NCI-H345 treated with DMSO at 0.1 percent for 48 hours (cell line): ENCODE measurements around the gene RDX.
A peak's percentile ranks its signal among the peaks of the same experiment; 100 is the strongest.
"Not testable (repeated sequence)": the region's sequence is repeated elsewhere in the genome, so short reads cannot be mapped to it uniquely, and the experiment has no call there.

Source experiments
- DNase-seq: peaks from one replicate; lab custom pipeline; 2025; ENCODE audit not compliant: unreplicated experiment; lab: John Stamatoyannopoulos, UW

Gene RDX

DNA sequence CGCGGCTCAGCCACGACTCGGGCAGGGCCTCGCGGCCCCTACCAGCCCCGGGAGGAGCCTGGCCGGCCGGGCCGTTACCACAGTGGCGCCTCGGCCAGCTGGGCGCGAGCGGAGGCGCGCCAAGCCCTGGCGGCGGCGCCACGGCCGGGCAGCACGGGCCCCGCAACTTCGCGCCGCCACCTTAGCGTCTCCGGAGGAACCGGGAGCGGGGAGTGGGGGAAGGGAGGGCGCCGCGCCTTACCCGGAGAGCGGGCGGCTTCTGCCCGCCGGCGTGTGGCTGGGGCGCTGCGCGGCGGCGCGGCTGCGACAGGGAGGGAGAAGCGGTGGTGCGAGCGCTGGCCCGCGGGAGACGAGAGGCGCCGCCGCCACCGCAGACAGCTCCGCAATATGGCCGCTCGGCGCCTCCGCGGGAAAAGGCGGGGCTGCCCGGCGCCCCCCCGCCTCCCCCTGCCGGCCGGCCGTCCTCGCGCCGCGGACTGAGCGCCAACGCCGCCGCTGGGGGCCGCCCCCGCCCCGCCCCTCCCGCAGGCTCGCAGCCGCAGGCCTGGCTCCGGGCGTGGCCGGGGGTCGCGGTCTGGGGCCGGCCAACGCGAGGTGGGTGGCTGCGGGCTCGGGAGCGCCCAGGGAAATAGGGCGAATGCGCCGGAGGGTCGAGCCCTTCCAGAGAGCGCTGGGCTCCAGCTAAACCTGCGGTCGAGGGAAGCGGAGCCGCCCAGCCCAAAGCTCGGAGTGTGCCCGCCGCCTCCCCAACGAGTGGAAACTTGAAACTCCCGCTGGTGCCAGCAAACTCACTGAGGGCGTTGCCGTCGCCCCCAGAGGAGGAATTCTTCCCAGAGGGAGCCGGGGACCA, at the start of gene RDX:
Gene RDX, minus strand, starts transcription at position 389 of the 850 bp plus-strand sequence. CDS start 16,922 bp downstream, outside the sequence.
- peak; percentile 55 for DNase-seq

DNA sequence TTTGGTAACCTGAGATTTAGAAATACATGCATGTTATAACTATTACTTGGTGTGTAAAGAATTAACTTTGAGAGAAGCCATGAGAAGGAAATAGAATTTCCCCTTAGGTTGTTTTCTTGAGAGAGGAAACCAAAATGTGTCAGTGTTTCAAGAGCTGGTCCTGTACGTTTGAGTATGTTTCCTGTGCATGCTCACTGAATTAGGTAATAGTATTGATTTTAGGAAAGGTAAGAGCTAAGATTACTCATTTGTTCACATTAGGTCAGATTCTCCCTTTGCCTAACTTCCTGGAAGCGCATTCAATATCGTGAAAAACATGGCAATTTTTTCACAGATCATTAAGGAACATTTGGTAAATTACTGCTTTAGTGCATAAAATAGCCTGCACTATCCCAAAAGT, 49.3 kb upstream of the RDX start:
- no peak for DNase-seq

DNA sequence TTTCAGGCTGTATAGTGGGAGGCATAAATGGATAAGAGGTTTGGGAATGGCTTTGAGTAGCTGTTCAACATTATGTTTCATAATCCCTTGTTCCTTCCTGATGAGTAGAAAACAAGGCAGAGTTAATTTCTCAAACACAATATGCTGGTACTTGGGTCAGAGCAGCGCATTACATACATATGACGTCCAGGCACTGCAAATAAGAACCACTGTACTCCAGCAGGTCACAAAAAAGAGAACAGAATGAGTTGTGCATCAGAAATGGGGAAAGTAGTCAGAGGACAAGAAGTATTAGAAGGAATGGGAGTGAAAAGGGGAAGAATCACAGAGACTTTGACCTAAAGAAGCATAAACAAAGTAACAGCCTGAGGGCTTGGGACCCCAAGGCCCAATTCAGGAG, 44.0 kb upstream of the RDX start:
- DNase-seq = no peak

DNA sequence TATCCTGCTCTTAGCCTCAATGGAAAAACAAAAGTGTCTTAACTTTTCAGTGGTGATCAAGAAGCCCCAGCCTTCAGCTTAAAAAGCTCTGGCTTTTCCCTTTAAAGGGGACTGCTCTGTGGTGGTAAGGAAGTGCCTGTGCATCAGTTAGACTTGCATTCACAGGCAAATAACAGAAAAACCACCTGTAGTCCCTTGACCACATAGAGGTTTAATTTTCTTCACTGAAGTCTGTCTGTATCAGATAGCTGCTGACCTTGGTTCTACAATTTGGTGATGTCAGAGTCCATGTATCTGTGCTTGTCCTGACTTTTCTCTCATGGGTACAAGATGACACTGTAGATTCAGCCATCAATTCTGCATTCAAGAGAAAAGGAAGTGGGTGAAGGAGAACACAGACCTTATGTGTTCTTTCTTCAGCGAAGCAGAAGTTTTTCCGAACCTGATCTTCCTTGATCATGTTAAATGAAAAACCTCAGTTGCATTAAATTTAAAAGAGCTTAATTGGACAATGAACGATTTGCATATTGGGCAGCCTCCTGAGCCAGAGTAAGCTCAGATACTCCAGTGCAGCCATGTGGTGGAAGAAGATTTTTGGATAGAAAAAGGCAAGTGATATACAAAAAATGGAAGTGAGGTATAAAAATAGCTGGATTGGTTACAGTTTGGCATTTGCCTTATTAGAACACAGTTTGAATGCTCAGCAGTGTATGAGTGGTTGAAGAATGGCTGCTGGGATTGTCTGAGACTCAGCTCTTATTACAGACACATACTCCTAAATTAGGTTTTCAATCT, 43.2 kb upstream of the RDX start:
- no peak for DNase-seq

DNA sequence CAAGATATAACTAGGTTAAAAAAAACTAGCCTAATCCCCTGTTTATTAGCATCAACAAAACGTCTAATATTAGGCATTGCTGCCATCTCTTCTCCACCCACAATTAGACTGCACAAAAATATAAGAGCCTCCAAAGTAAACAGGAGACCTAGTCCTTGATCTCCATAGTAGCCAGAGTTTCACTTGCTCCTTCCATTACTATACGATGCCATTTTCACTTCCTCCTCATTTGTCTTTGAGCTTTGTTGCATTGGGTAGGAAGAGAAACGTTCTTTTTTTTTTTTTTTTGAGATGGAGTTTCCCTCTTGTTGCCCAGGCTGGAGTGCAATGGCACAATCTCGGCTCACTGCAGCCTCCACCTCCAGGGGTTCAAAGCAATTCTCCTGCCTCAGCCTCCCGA, 42.3 kb upstream of the RDX start:
- no peak for DNase-seq

DNA sequence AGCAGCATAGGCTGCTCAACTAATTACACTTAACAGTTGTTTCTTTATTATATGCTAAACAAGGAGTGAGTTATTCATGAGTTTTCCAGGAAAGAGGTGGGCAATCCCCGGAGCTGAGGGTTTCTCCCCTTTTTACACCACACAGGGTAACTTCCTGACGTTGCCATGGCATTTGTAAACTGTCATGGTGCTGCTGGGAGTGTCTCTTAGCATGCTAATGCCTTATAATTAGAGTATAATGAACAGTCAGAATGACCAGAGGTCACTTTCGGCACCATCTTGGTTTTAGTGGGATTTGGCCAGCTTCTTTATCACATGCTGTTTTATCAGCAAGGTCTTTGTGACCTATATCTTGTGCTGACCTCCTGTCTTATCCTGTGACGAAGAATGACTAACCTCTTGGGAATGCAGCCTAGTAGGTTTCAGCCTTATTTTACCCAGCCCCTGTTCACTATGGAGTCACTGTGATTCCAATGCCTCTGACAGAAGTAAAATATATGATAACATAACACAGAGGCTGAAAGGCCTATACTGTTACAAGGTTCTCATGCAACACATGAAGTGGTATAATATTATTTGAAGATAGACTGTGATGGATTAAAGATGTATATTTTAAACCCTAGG, 41.3 kb upstream of the RDX start:
- no peak for DNase-seq

DNA sequence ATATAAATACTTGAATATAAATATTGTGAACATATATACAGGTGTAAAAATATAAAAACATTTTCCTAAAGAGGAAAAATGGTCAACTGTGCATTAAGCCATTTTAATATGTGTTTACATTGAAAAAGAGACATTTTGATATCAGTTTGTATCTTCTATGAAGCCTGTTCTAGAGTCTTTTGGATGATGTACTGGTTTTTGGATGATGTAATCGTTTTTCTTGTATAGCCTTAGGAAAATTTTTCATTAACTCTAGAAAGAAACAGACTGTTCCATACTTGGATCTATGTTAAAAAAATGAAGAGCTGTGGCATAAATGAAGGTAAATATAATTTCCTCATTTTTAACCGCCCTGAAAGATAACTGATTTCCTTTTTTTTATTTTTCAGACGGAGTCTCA, 39.6 kb upstream of the RDX start:
- no peak for DNase-seq

DNA sequence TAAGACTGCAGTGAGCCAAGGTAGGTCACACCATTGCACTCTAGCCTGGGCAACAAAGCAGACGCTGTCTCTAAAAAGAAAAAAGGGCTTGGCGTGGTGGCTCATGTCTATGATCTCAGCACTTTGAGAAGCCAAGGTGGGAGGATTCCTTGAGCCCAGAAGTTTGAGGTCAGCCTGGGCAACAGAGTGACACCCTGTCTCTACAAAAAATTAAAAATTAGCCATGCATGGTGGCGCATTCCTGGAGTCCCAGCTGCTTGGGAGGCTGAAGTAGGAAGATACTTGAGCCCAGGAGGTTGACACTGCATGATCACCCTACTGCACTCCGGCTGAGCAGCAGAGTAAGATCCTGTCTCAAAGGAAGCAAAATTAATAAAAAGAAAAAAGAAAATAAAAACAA, 38.9 kb upstream of the RDX start:
- DNase-seq = no peak

DNA sequence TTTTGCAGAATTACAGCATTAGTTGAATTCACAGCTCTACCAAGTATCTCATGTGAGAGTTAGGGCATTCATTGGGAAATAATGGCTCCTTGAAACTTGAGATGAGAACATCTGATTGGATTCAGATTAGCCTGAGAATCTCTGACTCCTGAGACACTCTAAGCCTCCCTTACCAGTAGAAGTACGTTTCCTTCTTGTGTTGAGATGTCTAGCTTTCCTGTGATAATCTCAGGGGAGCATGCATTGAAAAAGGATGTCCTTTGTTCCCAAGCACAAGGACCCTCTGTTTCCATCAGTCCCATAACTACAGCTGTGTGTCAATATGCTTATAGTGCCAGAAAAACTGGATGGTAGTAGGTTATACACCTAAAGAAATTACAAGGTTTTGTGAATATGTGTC, 35.2 kb upstream of the RDX start:
- DNase-seq = no peak

DNA sequence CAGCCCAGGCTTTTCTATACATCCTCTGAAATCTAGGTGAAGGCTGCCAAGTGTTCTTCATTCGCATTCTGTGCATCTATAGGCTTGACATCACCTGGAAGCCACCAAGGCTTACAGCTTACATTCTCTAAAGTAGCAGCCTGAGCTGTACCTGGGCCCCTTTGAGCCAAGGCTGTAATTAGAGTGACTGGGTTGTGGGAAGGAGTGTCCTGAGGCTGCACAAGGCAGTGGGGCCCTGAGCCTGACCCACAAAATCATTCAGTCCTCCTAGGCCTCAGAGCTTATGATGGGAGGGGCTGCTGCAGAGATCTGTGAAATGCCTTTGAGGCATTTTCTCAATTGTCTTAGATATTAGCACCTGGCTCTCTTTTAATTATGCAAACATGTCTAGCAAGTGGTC, 33.0 kb upstream of the RDX start:
- no peak for DNase-seq

DNA sequence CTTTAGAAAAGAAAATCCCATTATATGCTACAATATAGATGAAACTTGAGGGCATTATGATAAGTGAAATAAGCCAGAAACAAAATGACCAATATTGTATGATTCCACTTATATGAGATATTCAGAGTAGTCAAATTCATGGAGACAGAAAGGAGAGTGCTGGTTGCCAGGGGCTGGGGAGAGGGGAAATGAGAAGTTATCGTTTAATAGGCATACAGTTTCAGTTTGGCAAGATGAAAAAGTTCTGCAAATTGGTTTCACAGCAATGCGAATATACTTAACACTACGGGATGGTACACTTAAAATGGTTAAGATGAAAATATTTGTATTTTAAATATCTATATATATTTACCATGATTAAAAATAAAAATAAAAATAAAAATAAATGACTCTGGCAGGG, 31.1 kb upstream of the RDX start:
- DNase-seq = no peak

DNA sequence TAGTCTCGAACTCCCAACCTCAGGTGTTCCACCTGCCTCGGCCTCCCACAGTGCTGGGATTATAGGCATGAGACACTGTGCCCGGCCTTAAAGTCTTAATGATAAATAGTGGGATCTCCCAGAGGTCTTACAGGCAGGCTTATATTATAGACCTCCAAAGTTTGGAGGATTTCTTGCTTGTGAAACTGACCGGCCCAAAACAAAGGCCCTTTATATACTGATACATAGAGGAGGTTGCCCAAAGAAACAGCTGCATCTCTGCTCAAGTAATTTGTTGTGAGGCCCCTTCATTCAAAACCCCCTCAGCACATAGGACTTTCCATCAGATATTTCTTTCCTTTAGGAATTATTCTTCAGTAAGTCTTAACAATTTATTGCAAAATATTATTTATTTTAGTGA, 27.4 kb upstream of the RDX start:
- DNase-seq = no peak

DNA sequence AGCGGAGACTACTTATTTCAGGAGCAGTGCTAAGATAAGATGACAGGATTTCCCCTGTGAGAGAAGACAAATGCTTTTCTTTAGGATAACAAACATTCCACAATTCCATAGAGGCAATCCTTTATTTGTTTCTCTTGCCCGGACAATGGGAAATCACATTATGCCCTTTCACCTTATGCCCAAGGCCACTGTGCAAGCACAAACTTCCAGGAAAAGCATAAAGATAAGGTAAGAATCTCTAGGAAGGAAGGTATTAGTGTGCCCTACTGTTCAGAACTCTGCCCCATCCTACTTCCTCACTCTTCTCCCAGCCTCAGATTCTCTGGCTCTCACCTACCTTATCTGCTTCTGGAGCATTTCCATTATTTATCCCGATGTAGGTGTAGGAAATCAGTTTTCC, 23.1 kb upstream of the RDX start:
- DNase-seq = no peak

DNA sequence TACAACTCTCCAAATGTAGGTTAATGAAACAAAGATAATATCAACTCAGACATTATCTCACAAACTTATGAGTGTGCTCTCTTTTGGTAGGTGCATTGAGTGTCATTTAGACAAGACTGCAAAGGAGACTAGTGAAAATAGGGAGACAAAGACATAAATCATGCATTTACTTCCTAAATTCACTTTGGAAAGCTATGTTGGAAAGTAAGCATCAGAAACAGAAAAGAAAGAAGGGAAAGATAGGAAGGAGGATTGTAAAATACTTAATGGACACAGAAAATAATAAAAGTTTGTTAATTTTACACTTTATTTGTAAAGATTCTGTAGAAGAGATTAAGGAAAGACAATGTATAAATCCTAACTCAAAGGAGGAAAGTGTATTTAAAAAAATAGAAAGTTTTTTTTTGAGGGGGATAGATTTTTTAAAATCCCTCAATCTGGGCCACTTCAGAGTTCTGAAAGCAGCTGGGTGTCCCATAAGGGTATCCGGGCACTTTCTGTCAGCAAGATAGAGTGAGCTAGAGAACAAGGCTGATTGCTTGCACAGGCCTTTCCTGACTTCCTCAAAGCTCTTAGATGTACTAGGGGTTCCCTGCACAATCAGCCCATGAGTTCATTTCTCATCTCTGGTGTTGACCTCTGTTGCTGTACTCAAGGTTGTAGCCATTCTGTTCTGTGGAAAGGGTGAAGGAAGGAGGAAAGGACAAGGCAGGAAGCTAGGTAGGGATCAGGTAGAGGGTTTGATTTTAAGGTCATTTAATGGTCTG, 22.4 kb upstream of the RDX start:
- DNase-seq = no peak

DNA sequence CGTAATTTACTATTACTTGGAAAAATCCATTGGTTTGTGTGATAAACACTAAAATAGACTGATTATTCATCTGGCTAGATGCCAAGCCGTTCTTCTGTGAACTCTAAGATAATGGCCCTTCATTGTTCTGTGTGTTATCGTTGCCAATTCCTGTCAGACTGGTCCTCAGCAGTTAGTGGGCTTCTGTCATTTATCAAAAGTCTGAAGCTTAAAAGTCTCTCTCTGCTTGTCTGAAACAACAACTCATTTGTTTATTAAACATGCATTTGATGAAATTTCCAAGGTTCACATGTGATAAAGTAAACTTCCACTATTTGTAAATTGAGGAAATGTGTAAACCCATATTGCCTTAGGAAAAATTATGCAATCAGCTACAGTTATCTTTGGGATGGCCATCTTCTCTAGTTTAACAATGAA, 21.1 kb upstream of the RDX start:
- peak; percentile 94 for DNase-seq

DNA sequence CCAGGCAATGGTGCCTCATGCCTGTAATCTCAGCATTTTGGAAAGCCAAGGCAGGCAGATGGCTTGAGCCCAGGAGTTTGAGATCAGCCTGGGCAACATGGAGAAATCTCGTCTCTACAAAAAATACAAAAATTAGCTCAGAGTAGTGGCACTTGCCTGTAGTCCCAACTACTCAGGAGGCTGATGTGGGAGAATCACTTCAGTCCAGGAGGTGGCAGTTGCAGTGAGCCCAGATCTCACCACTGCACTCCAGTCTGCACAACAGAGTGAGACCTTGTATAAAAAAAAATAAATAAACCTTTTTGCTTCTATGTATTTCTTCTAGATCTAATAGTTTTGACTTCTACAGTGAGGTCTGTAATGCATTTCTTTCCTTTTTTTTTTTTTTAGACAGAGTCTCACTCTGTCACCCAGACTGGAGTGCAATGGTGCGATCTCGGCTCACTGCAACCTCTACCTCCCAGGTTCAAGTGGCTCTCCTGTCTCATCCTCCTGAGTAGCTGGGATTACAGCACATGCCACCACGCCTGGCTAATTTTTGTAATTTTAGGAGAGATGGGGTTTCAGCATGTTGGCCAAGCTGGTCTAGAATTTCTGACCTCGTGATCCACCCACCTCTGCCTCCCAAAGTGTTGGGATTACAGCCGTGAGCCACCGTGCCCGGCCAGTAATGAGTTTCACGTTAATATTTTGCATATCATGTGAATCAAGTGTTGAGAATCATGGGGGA, 18.1 kb upstream of the RDX start:
- no peak for DNase-seq

DNA sequence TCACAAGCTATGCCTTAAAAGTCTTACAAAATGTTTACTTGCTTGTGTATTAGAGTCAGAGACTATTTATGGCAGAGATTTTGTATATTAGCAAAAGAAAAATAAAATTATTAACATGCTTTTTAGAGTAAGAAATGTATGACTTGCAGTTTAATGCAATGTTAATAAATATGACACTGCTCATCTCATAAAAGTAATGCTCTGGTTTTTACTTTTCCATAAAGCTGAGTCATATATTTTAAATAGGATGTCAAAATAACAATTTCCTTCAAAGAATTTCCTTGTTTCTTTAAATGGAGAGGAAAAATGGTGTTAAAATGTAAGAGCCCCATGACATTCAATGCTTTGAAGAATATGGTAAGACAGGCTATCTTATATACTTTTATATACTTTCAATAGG, 16.3 kb upstream of the RDX start:
- DNase-seq = no peak

DNA sequence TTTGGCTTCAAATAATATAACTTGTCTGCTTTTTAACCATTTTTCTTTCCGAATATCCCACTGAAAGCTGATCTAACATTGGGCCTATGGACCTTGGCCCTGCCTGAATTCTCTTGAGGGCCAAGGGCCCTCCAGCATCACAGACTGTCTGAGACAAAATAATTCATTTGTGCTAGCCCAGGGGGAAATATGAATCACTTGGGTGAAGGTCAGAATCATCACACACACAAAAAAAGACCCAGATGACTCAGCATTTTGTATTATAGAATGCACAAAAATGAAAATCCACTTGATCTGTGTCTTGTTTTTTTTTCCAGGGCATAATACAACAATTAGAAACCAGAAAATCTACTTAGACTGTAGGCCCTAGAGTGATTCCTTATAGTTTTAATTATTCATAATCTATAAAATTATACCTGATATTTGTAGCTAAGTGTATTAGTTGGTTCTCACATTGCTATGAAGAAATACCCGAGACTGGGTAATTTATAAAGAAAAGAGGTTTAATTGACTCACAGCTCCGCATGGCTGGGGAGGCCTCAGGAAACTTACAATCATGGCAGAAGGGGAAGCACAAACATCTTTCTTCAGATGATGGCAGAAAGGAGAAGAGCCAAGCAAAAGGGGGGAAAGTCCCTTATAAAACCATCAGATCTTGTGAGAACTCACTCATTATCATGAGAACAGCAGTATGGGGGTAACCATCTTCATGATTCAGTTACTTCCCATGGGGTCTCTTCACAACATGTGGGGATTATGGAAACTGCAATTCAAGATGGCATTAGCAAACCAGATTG, 15.6 kb upstream of the RDX start:
- no peak for DNase-seq

DNA sequence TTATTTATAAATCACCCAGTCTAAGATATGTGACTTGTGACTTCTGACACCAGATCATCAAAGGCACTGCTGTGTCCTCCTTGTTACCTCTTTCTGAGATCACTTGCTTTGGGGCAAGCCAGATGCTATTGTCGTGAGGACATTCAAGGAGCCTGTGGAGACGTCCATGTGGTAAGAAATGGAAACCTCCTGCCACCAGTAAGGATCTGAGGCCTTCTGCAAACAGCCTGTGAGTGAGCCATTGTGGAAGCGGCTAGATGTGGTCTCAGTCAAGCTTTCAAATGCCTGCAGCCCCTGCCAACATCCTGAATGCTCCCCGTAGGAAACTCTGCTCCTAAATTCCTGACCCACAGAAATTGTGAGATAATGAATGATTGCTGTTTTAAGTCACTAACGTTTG, 11.7 kb upstream of the RDX start:
- no peak for DNase-seq

DNA sequence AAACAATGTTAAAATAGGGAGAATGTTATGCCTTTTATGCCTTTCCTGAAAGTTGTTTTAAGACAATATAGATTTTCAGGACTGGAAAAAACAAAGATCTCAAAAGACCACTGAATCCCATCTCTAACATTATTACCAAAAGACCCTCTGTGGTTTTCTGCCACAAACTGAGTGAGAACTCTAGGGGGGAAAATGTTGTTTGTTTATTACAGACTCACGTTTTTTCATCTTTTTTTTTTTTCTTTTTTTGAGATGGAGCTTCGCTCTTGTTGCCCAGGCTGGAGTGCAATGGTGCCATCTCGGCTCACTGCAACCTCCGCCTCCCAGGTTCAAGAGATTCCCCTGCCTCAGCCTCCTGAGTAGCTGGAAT, 9.6 kb upstream of the RDX start:
- DNase-seq = not testable (repeated sequence)
